ENCODE results near the gene MAP3K7. TPM values are rescaled to one million over a fixed set of nuclear protein-coding genes. Genes with fewer than 3 reads are reported as not detected.

MAP3K7 gene
- total and polyA plus RNA-seq, 2 donors (not counting 3 experiments of a cell fraction or from before 2014, with no cell fraction given) = 15.3 to 25.6 TPM

- ChIA-PET CTCF (interaction anchor here (0.6 to 3.2 kb wide), 9 partner anchors 11 to 1415 kb away, joined by 3 to 13 read pairs (median 3); no protein-coding TSS in a partner anchor), POLR2A (no interaction called here)
- Histone ChIP-seq H4K20me1 (replicated peaks; ENCODE audit: control insufficient read depth, extremely low read depth, insufficient read depth, low read length) (no peaks in the 10 kb centered on the region), H3K27me3 (ENCODE audit: control insufficient read depth in 2 of 2, insufficient read depth in 2 of 2, low read length in 2 of 2) (no peaks in the 10 kb centered on the region), H3K79me2 (ENCODE audit: control insufficient read depth, insufficient read depth, low read length) (no peaks in the 10 kb centered on the region), H3K9ac (replicated peaks; ENCODE audit: extremely low read depth, insufficient read depth, low read length) (peak overlapping the region; percentile 17), H3K4me3 (replicated peaks in 1 of 3; ENCODE audit: insufficient read depth in 1 of 3, low read depth in 1 of 3, low read length in 3 of 3) (no peak overlapping the region), H3K36me3 (ENCODE audit: control insufficient read depth in 2 of 2, extremely low read depth in 1 of 2, insufficient read depth in 2 of 2, low read length in 2 of 2) (no peaks in the 10 kb centered on the region), H3K9me1 (replicated peaks; ENCODE audit: control insufficient read depth, extremely low read depth, insufficient read depth, low read length) (no peaks in the 10 kb centered on the region), H3K4me1 (ENCODE audit: control insufficient read depth, extremely low read depth, insufficient read depth, low read length) (peaks cover 36% of the 10 kb centered on the region), H3K27ac (ENCODE audit: insufficient read depth, low read depth, low read length) (peak overlapping the region; percentile 66), H3K4me2 (ENCODE audit: insufficient read depth, low read length) (peak overlapping the region; percentile 65), H3K9me3 (replicated peaks; ENCODE audit: control insufficient read depth, insufficient read depth, low read length) (no peaks in the 10 kb centered on the region), H2AFZ (ENCODE audit: low read depth, low read length) (no peak overlapping the region)
- FAIRE-seq (peak; percentile 82), DNase-seq (ENCODE audit: low read depth, low spot score) (peak; percentile 91)
- BruUV-seq (replicated peaks) = no TSS peak
- dilution Hi-C loops (cut with MboI; ENCODE audit: extremely low pct_ligation_motif_present, low sequenced_read_pairs) = no loop called here
- TF ChIP-seq FOS (IDR thresholded peaks at IDR 0.05; ENCODE audit: borderline replicate concordance, insufficient read depth, low read length) (peak; percentile 80), JUN (IDR thresholded peaks at IDR 0.05; ENCODE audit: borderline replicate concordance, insufficient read depth, insufficient read length, low read depth) (peak; percentile 98), GATA2 (IDR thresholded peaks at IDR 0.05; ENCODE audit: insufficient read depth, insufficient read length, low read depth, low read length) (peak; percentile 59), MAX (IDR thresholded peaks at IDR 0.05; ENCODE audit: insufficient read depth, insufficient read length) (no peak), MYC (IDR thresholded peaks at IDR 0.05; ENCODE audit: low read depth, low read length) (no peak), POLR2AphosphoS5 (IDR thresholded peaks at IDR 0.05; ENCODE audit: insufficient read depth, low read depth, low read length) (peak; percentile 51), EZH2 (IDR thresholded peaks at IDR 0.05; ENCODE audit: borderline replicate concordance, low read depth, low read length, severe bottlenecking) (no peak), POLR2A (IDR thresholded peaks at IDR 0.05; ENCODE audit: low read depth, low read length) (peak; percentile 46)
- TF ChIP-seq, protein P1, sequence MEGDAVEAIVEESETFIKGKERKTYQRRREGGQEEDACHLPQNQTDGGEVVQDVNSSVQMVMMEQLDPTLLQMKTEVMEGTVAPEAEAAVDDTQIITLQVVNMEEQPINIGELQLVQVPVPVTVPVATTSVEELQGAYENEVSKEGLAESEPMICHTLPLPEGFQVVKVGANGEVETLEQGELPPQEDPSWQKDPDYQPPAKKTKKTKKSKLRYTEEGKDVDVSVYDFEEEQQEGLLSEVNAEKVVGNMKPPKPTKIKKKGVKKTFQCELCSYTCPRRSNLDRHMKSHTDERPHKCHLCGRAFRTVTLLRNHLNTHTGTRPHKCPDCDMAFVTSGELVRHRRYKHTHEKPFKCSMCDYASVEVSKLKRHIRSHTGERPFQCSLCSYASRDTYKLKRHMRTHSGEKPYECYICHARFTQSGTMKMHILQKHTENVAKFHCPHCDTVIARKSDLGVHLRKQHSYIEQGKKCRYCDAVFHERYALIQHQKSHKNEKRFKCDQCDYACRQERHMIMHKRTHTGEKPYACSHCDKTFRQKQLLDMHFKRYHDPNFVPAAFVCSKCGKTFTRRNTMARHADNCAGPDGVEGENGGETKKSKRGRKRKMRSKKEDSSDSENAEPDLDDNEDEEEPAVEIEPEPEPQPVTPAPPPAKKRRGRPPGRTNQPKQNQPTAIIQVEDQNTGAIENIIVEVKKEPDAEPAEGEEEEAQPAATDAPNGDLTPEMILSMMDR (IDR thresholded peaks at IDR 0.05; ENCODE audit: extremely low read depth in 1 of 2, insufficient read depth in 1 of 2, low read depth in 1 of 2, low read length in 2 of 2) = no peak
- intact Hi-C loops (cut with micrococcal nuclease) = loop anchor here (1.0 to 5.0 kb wide), 4 partner anchors 94 to 486 kb away; partner anchors contain the start of gene MAP3K7
Observed at GRCh38 chr6:90493332-90493731, 93.5 kb downstream of the MAP3K7 start.

All from endothelial cell of umbilical vein (primary cell).